ENCODE data around the gene CCDC157.

- TF ChIP-seq POLR2A (IDR thresholded peaks at IDR 0.05) (no peak), CTCF (IDR thresholded peaks at IDR 0.05) (no peak)
Observed at GRCh38 chr22:30309951-30310741, 46.7 kb upstream of the CCDC157 start.

All from right lobe of liver (tissue), 4 donors.